Measurements from ENCODE around the gene PIK3R4.

DNA sequence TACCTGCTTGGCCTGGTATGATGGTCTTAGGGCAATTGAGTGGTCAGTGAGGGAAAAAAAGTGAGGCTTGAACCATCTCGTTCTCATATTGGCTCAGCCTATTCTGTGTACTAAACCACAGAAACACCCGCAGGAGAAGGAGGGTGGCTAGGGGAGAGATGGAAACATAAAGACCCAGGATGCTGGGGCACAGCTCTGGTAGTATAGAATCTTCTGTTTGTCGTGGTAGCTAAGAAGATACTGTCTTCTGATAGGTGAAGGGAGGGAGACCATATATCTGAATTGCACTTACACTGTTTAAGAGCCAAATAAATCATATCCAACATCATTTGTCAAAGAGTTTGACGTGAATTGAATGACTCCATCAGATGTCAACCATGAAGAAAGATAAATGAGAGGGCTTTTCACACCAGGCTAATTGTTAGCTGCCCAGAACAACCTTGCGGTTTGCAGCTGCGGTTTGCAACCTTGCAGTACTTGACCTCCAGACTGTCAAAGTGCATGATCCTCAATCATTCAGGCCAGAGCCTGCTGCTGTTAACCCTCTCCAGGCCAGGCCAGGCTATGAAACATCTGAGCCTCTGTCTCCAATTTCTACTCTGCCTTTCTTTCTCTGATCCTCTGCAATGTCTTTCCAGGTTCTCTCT is 40.9 kb upstream of the PIK3R4 start:
- TF ChIP-seq, protein P1, sequence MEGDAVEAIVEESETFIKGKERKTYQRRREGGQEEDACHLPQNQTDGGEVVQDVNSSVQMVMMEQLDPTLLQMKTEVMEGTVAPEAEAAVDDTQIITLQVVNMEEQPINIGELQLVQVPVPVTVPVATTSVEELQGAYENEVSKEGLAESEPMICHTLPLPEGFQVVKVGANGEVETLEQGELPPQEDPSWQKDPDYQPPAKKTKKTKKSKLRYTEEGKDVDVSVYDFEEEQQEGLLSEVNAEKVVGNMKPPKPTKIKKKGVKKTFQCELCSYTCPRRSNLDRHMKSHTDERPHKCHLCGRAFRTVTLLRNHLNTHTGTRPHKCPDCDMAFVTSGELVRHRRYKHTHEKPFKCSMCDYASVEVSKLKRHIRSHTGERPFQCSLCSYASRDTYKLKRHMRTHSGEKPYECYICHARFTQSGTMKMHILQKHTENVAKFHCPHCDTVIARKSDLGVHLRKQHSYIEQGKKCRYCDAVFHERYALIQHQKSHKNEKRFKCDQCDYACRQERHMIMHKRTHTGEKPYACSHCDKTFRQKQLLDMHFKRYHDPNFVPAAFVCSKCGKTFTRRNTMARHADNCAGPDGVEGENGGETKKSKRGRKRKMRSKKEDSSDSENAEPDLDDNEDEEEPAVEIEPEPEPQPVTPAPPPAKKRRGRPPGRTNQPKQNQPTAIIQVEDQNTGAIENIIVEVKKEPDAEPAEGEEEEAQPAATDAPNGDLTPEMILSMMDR (IDR thresholded peaks at IDR 0.05), result no peak
- TF ChIP-seq EP300 (IDR thresholded peaks at IDR 0.05) (no peak), POLR2A (IDR thresholded peaks at IDR 0.05) (no peak)
